NOMO-1 (cell line): ENCODE measurements around the gene NDFIP2.
"Not testable (repeated sequence)": the region's sequence is repeated elsewhere in the genome, so short reads cannot be mapped to it uniquely, and the experiment has no call there.

ENCODE experiments used
- DNase-seq, 2 experiments: peaks; one replicate each; lab custom pipeline; 2025; ENCODE audit not compliant: unreplicated experiment in 2 of 2; lab: John Stamatoyannopoulos, UW

Gene NDFIP2

DNA sequence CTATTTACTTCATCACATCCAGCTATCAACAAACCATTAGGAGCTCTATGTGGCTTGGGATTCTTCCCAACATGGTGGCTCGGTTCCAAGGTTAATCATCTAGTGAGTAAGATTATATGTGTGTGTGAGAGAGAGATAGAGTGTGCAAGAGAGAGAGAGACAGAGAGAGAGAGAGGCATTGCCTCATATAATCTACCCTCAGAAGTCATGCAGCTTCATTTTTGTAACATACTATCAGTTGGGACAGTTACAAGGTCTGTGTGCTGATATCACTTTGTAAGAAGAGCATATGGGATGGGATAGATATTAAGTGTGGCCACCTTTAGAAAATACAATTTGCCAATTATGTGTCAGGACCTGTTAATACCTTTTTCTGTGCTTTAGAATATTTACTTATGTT is 104.1 kb downstream of the NDFIP2 start:
- DNase-seq, result no peak

GRCh38 chr13:79589603-79590393 is 108.8 kb downstream of the NDFIP2 start:
- DNase-seq, result peak; percentile 53 to 71

DNA sequence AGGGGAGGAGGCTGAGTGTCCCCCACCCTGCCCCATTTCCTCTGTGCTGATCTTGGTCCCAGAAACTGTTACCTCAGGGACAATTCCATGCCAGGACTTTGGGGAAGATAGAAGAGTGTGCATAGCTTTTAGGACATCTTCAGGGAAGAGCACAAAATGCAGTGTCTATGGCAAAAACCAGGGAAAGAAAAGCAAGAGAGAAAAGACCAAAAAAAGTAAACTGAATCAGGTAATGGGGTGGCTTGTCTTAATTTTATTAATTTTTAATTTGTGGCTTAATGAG is 109.4 kb downstream of the NDFIP2 start:
- no peak for DNase-seq

DNA sequence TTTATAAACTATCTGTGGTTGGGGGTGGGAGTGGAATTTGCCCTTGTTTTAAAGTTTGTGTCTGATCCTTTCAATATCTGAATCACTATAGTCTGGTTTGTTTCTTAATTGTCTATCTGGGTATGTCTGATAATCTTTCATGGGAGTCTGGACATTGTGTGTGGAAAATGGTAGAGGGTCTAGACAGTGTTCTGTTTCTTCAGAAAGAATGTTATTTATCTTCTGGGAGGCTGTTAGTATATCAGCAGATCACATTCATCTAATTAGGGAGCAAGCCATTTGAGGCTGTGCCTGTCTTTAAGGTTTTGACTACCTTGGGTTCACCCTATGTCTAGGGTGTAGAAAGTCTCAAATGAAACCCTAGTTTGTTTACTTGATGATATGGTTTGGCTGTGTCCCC is 110.5 kb downstream of the NDFIP2 start:
- DNase-seq, result no peak

GRCh38 chr13:79593121-79593520 is 112.2 kb downstream of the NDFIP2 start:
- DNase-seq, result no peak

DNA sequence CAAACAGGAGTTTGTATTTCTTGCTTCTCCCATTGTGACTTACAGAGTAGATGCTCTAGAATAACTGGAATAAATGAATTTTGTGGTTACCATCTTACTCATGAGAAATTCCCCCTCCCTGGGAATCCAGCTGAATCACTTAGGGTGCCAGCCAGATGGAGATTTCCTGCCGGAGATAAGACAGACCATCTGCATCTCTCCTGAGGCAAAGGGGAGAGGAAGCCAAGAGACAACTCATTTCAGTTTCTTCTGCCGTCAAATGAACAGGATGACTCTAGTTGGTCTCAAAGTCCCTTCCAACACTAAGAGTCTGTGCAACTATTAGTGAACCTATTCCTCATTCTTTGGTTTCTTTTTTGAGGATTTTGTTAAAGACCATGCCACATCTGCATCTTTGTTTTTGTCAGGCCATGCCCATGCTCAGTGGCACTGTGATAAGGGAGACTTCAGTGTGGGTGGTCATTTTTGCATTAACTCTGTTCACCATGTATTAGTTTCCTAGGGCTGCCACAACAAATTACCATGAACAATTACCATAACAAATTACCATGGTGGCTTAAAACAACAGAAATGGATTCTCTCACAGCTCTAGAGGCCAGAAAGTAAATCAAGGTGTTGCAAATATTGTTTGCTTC is 112.8 kb downstream of the NDFIP2 start:
- DNase-seq, result no peak

GRCh38 chr13:79600146-79600545 is 119.2 kb downstream of the NDFIP2 start:
- not testable (repeated sequence) for DNase-seq

- no peak for DNase-seq
Measured at GRCh38 chr13:79602936-79603335, 122.0 kb downstream of the NDFIP2 start.

DNA sequence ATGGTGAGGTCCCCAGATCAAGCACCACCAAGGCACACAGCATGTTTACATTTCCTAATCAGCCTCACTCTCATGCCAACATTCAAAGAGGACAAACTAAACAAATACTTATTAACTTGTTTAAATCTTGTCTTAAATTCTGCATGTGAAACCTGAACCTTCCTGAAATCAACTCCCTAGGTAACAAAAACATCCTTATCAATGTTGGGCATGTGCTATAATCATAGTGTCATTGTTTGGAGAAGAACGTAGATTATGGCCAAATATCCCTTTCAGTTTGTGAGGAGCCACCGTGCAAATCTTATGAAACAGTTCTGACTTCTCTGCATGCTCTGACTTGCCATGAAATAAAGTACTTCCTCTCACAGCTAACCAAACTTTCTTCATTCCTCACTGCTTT is 123.8 kb downstream of the NDFIP2 start:
- DNase-seq, result peak; percentile 57 to 91
